HG03066 (cell line): ENCODE data around the gene CENPP.

Experiments
- ATAC-seq: cut with Tn5 transposase; IDR thresholded peaks from one replicate; pipeline ENCODE4 v1.9.1; 2021; ENCODE audit warnings: low read depth; ENCODE audit not compliant: unreplicated experiment

Gene CENPP

DNA sequence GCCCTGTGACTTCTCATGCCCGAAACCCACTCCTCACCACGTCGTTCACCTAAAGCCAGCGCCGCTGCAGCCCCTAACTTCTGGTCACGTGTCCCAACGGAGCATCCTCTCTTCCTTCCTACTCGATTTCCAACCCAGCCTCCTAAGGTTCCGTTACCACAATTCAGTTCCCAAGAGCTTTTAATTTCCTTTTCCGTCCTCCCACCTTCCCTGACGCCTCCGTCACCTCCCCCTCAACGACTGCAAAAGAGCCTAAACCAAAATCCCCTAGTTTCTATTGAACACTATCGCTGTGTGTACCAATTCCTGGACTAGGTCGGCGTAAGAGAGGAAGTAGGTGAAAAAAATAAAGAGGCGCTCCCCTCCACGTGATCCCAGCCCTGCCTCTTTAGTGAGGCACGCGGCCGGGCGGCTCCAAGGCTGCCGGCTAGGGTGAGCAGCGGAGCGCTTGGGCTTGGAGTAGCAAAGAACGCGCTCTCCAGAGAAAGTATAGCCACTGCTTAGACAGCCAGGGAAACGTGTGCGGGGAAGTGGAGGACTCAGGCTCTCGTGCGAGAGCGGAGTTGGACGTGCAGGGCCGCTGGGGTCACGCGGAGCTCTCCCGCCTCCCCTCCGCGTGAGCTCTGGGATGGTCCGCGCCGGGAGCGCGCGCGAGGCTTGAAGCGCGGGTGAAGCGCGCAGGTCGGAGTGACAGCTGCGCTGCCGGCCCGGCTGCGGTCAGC, at the start of gene CENPP, which contains the start of gene NOL8:
Gene CENPP, plus strand, starts transcription at position 685 of the 722 bp plus-strand sequence.
Gene NOL8, minus strand, starts transcription at position 82 of the 722 bp plus-strand sequence. CDS start 1,189 bp downstream, outside the sequence.
- ATAC-seq, result peak; percentile 92

GRCh38 chr9:92276331-92277032, 49.3 kb upstream of the CENPP start:
- no peak for ATAC-seq

DNA sequence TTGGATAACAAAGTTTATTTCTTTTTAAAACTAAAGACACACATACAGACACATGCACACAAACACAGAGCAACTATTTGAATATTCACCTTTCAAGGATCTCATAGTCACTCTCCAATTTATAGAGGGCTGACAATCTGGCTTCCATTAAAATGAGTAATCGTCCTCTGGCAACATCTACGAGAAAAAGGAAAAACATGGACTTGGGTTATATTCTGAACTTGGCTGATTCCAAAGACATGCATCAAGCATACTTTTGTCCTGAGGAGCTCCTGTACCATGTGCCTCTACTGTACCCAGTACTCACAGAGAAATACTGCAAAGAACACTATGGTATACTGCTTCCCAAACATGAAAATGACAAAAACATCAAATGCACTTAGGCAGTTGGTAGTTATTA, 47.6 kb upstream of the CENPP start:
- no peak for ATAC-seq

DNA sequence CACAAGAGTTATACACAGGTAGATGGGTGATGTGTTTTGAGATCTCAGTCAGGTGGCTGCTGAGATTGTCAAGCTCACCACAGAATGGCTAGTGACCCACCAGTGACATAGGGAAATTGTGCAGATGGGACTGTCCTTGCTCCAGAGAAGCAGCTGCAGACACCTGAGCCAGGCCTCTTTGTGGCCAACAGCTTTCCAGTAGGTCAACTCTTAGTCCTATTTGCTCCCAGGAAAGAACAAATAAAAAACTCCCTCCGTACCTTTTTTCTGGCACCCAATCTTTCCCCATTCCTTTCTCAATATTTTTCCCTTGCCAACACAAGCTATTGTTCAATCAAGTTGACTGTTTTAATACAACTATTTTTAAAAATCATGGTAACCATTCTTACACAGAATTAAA, 46.5 kb upstream of the CENPP start:
- ATAC-seq, result no peak

- ATAC-seq, result no peak
Observed at GRCh38 chr9:92289708-92290390, 35.9 kb upstream of the CENPP start.

GRCh38 chr9:92290785-92291429, 34.8 kb upstream of the CENPP start:
- no peak for ATAC-seq

- no peak for ATAC-seq
Observed at GRCh38 chr9:92291577-92291976, 34.2 kb upstream of the CENPP start.

DNA sequence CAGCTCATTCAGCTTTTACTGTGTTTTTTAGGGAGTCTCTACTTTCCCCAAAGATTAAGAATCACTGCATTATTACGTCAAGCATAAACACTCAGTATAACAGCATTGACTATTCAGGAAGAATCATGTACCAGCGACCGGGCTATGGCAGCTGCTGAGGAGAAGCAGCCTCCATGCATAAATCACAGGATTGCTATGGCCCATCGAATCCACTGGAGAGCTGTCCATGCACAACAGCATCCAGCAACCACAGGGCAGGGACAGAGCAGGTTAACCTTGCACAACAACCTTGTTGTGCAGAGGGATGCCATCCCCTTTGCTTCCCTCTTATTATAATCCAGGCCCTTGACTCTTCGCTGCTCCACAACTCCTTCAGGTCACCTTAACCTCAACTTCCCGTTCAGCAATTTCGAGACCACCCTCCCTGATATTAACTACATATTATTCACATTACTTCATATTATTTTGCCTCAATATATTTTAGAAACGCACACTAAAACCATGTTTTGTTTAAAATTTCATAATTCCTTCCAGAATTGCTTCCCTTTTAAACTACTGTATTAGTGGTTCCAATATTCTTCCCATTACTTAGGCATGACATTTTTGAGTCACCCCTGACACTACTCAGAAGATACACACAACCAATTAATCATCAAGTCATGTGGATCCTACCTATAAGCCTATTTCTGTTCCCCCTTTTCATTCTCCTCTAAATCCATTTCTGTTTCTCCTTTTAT, 33.2 kb upstream of the CENPP start:
- no peak for ATAC-seq

DNA sequence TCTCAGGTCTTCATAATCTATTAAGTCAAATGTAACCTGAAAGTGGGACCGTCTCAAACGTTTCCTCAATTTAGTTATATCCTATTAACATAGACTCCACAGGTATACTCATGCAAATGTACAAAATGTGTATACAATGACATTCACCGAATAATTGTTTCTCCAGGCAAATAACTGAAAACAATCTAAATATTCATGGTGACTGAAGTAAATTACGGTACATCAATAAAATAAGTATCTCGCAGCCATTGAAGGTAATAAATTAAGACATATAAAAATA, 32.7 kb upstream of the CENPP start:
- ATAC-seq, result no peak

GRCh38 chr9:92293452-92294296, 32.1 kb upstream of the CENPP start, which contains the start of gene IARS1:
TSS of gene IARS1 (minus strand) at chr9:92293697. CDS start at chr9:92289419, 4,278 bp downstream.
- ATAC-seq, result peak; percentile 97

- ATAC-seq, result no peak
Observed at GRCh38 chr9:92294297-92294676, 31.5 kb upstream of the CENPP start.

DNA sequence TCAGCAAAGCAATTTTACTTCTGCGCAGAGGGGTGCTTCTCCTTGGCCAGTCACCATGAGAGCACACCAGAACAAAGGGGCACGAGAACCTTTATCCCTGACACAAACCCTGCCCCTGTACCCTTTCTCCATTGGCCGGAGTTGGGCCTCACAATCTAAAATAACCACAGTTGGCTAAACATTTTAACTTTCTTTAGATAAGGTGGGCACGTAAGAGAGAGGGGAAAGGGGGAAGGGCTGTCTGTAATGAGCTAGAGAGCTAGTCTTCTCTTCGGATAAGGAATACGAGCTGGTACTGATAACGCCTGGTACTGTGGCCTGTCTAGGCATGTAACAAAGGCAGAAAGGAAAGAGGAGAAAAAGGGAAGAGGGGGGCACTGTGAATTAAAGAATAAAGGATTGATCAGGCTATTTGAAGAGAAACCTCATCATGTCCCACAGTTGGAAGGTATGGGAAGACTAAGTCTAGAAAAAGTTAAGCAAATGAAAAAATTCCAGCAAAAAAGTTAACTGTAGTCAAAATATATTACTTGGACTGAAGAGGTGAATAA, 30.4 kb upstream of the CENPP start:
- no peak for ATAC-seq

GRCh38 chr9:92295827-92296258, 29.9 kb upstream of the CENPP start:
- no peak for ATAC-seq

GRCh38 chr9:92297611-92298010, 28.1 kb upstream of the CENPP start:
- ATAC-seq, result no peak

DNA sequence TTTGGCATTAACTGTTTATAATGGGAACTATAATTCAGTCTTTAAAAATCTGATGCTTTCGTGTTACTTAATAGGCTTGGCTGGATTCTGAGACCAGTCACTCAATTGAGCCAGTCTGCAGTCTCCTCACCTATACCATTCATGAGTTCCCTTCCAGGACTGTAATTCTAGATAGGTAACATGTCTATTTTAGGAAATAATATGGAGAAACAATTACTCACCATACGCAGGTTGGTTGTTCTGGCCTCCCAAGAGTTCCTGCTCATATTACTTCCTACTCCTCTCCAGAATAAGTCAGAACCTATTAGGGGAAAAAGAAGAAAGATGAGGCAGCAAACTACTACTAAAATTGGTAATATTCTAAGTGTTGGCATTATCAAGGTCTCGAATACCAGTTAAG, 27.7 kb upstream of the CENPP start:
- ATAC-seq, result no peak

- ATAC-seq, result no peak
Observed at GRCh38 chr9:92299116-92299515, 26.6 kb upstream of the CENPP start.

GRCh38 chr9:92300936-92301335, 24.8 kb upstream of the CENPP start:
- ATAC-seq, result no peak

- ATAC-seq, result no peak
Observed at GRCh38 chr9:92308893-92309292, 16.9 kb upstream of the CENPP start.

- ATAC-seq, result no peak
Observed at GRCh38 chr9:92310562-92310961, 15.2 kb upstream of the CENPP start.
